GM23338 (cell line): Measurements from ENCODE around the gene FGF22. TPM values are rescaled to one million over a fixed set of nuclear protein-coding genes. Genes with fewer than 3 reads are reported as not detected.

ENCODE experiments used
- ATAC-seq: fragments of 200-7000 bp; cut with Tn5 transposase; 3 replicates; pipeline ENCODE4 v1.9.1; 2020
- DNase-seq: peaks from one replicate; pipeline ENCODE4 v3.0.0-alpha.2; 2015; ENCODE audit warnings: low spot score
- H2AFZ ChIP-seq: fragments of 200-600 bp; sonication (generic); 2 replicates; pipeline ENCODE4 v1.8.0; 2016; ENCODE audit warnings: antibody characterized with exemption, mild to moderate bottlenecking, moderate library complexity
- H3F3A ChIP-seq: fragments of 200-600 bp; sonication (generic); replicated peaks from 2 replicates; pipeline ENCODE4 v1.8.0; 2017; ENCODE audit warnings: antibody characterized with exemption, mixed run types, low read depth
- H3K27ac ChIP-seq: fragments of 200-600 bp; sonication (generic); 2 replicates; pipeline ENCODE4 v1.6.1; 2016; ENCODE audit warnings: low read depth
- H3K27me3 ChIP-seq: fragments of 200-600 bp; sonication (generic); 2 replicates; pipeline ENCODE4 v1.8.0; 2016; ENCODE audit warnings: mild to moderate bottlenecking, mixed run types, moderate library complexity; ENCODE audit not compliant: insufficient read depth
- H3K36me3 ChIP-seq: fragments of 200-600 bp; sonication (generic); 2 replicates; pipeline ENCODE4 v1.8.0; 2016; ENCODE audit warnings: mild to moderate bottlenecking; ENCODE audit not compliant: insufficient read depth
- H3K4me1 ChIP-seq: fragments of 200-600 bp; sonication (generic); 2 replicates; pipeline ENCODE4 v1.8.0; 2016; ENCODE audit warnings: mild to moderate bottlenecking, moderate library complexity; ENCODE audit not compliant: insufficient read depth
- H3K4me2 ChIP-seq: fragments of 200-600 bp; sonication (generic); 2 replicates; pipeline ENCODE4 v1.7.1; 2017; ENCODE audit warnings: mixed run types
- H3K4me3 ChIP-seq: fragments of 200-600 bp; sonication (generic); 2 replicates; pipeline ENCODE4 v1.6.1; 2016; ENCODE audit warnings: mixed run types
- H3K79me2 ChIP-seq: fragments of 200-600 bp; sonication (generic); replicated peaks from 2 replicates; pipeline ENCODE4 v1.8.0; 2017; ENCODE audit warnings: mild to moderate bottlenecking; ENCODE audit not compliant: insufficient read depth
- H3K9me2 ChIP-seq: fragments of 200-600 bp; sonication (generic); 2 replicates; pipeline ENCODE4 v1.8.0; 2017; ENCODE audit not compliant: insufficient read depth
- H4K20me1 ChIP-seq: fragments of 200-600 bp; sonication (generic); replicated peaks from 2 replicates; pipeline ENCODE4 v1.8.0; 2017; ENCODE audit warnings: mild to moderate bottlenecking; ENCODE audit not compliant: insufficient read depth
- H3K27ac Mint-ChIP-seq: 2 replicates; pipeline ENCODE4 v1.8.0; 2020; ENCODE audit warnings: inconsistent platforms, mild to moderate bottlenecking, moderate library complexity, mixed read lengths
- H3K27me3 Mint-ChIP-seq: 3 replicates; pipeline ENCODE4 v1.8.0; 2022; ENCODE audit warnings: low read depth, mild to moderate bottlenecking, moderate library complexity, mixed read lengths, inconsistent platforms; ENCODE audit not compliant: insufficient read depth, poor library complexity
- H3K36me3 Mint-ChIP-seq: 3 replicates; pipeline ENCODE4 v1.8.0; 2021; ENCODE audit warnings: low read depth, mild to moderate bottlenecking, inconsistent platforms, moderate library complexity, mixed read lengths
- H3K4me1 Mint-ChIP-seq: 3 replicates; pipeline ENCODE4 v1.8.0; 2020; ENCODE audit warnings: mild to moderate bottlenecking, inconsistent platforms, mixed read lengths
- H3K4me3 Mint-ChIP-seq: 3 replicates; pipeline ENCODE4 v1.8.0; 2021; ENCODE audit warnings: moderate library complexity, mild to moderate bottlenecking, inconsistent platforms, mixed read lengths
- H3K9me3 Mint-ChIP-seq: 3 replicates; pipeline ENCODE4 v1.8.0; 2020; ENCODE audit warnings: moderate library complexity, mild to moderate bottlenecking, inconsistent platforms, mixed read lengths
- CREB1 ChIP-seq: fragments of 250-450 bp; sonication (Bioruptor Pico); IDR thresholded peaks from 2 replicates; pipeline ENCODE4 v1.5.0; 2020; ENCODE audit warnings: low read depth, mild to moderate bottlenecking, moderate library complexity
- ETS1 ChIP-seq: IDR thresholded peaks from 2 replicates; pipeline ENCODE4 v1.6.1; 2016; ENCODE audit warnings: antibody characterized with exemption
- EZH2 ChIP-seq: fragments of 200-600 bp; sonication (generic); IDR thresholded peaks from one replicate; pipeline ENCODE4 v1.8.0; 2017; ENCODE audit warnings: antibody characterized with exemption, mild to moderate bottlenecking, low read depth; ENCODE audit not compliant: unreplicated experiment
- EZH2phosphoT487 ChIP-seq: fragments of 200-600 bp; sonication (generic); IDR thresholded peaks from one replicate; pipeline ENCODE4 v1.8.1; 2018; ENCODE audit warnings: antibody characterized with exemption; ENCODE audit not compliant: unreplicated experiment
- JUNB ChIP-seq: IDR thresholded peaks from one replicate; pipeline ENCODE4 v1.6.1; 2016; ENCODE audit warnings: antibody characterized with exemption; ENCODE audit not compliant: unreplicated experiment
- NANOG ChIP-seq: IDR thresholded peaks from 2 replicates; pipeline ENCODE4 v1.6.1; 2016; ENCODE audit warnings: antibody characterized with exemption, borderline replicate concordance
- POLR2AphosphoS5 ChIP-seq: IDR thresholded peaks from 2 replicates; pipeline ENCODE4 v1.6.1; 2016; ENCODE audit warnings: antibody characterized with exemption, low read depth
- STAT1 ChIP-seq: IDR thresholded peaks from one replicate; pipeline ENCODE4 v1.6.1; 2016; ENCODE audit warnings: antibody characterized with exemption; ENCODE audit not compliant: unreplicated experiment
- ZNF114 ChIP-seq: fragments of 250-450 bp; sonication (Bioruptor Pico); IDR thresholded peaks from 2 replicates; pipeline ENCODE4 v1.5.0; 2020; ENCODE audit warnings: mild to moderate bottlenecking, moderate library complexity
- ZNF331 ChIP-seq: fragments of 250-450 bp; sonication (Bioruptor Pico); IDR thresholded peaks from 2 replicates; pipeline ENCODE4 v1.5.0; 2020; ENCODE audit warnings: low read depth, mild to moderate bottlenecking, moderate library complexity
- ZNF462 ChIP-seq: fragments of 250-450 bp; sonication (Bioruptor Pico); IDR thresholded peaks from 2 replicates; pipeline ENCODE4 v1.5.0; 2020; ENCODE audit warnings: mild to moderate bottlenecking, moderate library complexity
- polyA plus RNA-seq: library from polyadenylated mRNA; unstranded; fragments of >200 nt; fragmentation: Nextera tagmentation; extraction: Ambion mirVana; gene quantifications from 2 replicates; pipeline ENCODE4 v1.2.1, GENCODE V29; 2016
- total RNA-seq: library from RNA; depleted of rRNA; stranded (reverse); fragments of >200 nt; shearing (Covaris generic); gene quantifications from 2 replicates; pipeline ENCODE4 v1.2.3, GENCODE V29; 2014
- TF ChIP-seq, protein P1 (sequence below): IDR thresholded peaks from one replicate; pipeline ENCODE4 v1.6.1; 2018; ENCODE audit warnings: antibody characterized with exemption; ENCODE audit not compliant: unreplicated experiment
- TF ChIP-seq, protein P2 (sequence below), 2 experiments: fragments of 200-600 bp in 1 of 2; sonication (generic) in 1 of 2; conservative IDR thresholded peaks; 2 replicates each; pipeline versions ENCODE4 v1.5.1 to v1.6.1; 2016 to 2017; ENCODE audit warnings: antibody characterized with exemption in 2 of 2, low read depth in 2 of 2, mild to moderate bottlenecking in 2 of 2, moderate library complexity in 1 of 2

FGF22 gene
- total and polyA plus RNA-seq, 2 experiments from 2014 or later: 1.0 to 2.8 TPM

DNA sequence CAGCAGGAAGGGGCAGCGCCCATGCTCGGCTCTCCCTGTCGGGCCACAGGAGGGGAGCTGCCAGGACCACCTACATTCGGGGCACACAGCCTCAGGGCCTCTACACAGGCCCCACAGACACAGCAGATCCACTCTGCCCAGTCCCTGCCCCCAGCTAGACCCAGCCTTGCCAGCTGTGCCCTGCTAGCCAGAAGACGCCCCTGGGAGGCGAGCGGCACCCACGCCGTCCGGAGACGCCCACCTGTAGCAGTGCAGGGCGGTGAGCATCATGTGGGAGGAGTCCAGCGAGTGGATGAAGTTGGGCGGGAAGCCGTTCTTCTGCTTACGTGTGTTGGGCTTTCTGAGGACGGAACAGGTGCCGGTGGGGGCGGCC, 21.4 kb upstream of the FGF22 start:
- H3K4me2 ChIP-seq: no peak overlapping the region
- no peak for TF ChIP-seq POLR2AphosphoS5
- no peak for TF ChIP-seq EZH2phosphoT487
- no peak for TF ChIP-seq ZNF114 (CRISPR knock-in tag)
- TF ChIP-seq NANOG: no peak
- TF ChIP-seq EZH2: no peak
- TF ChIP-seq STAT1: no peak
- TF ChIP-seq, protein P1, sequence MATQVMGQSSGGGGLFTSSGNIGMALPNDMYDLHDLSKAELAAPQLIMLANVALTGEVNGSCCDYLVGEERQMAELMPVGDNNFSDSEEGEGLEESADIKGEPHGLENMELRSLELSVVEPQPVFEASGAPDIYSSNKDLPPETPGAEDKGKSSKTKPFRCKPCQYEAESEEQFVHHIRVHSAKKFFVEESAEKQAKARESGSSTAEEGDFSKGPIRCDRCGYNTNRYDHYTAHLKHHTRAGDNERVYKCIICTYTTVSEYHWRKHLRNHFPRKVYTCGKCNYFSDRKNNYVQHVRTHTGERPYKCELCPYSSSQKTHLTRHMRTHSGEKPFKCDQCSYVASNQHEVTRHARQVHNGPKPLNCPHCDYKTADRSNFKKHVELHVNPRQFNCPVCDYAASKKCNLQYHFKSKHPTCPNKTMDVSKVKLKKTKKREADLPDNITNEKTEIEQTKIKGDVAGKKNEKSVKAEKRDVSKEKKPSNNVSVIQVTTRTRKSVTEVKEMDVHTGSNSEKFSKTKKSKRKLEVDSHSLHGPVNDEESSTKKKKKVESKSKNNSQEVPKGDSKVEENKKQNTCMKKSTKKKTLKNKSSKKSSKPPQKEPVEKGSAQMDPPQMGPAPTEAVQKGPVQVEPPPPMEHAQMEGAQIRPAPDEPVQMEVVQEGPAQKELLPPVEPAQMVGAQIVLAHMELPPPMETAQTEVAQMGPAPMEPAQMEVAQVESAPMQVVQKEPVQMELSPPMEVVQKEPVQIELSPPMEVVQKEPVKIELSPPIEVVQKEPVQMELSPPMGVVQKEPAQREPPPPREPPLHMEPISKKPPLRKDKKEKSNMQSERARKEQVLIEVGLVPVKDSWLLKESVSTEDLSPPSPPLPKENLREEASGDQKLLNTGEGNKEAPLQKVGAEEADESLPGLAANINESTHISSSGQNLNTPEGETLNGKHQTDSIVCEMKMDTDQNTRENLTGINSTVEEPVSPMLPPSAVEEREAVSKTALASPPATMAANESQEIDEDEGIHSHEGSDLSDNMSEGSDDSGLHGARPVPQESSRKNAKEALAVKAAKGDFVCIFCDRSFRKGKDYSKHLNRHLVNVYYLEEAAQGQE: no peak
- TF ChIP-seq ETS1: no peak
- no peak for TF ChIP-seq ZNF331 (CRISPR knock-in tag)
- no peak for TF ChIP-seq CREB1
- TF ChIP-seq JUNB: no peak
- TF ChIP-seq, protein P2, sequence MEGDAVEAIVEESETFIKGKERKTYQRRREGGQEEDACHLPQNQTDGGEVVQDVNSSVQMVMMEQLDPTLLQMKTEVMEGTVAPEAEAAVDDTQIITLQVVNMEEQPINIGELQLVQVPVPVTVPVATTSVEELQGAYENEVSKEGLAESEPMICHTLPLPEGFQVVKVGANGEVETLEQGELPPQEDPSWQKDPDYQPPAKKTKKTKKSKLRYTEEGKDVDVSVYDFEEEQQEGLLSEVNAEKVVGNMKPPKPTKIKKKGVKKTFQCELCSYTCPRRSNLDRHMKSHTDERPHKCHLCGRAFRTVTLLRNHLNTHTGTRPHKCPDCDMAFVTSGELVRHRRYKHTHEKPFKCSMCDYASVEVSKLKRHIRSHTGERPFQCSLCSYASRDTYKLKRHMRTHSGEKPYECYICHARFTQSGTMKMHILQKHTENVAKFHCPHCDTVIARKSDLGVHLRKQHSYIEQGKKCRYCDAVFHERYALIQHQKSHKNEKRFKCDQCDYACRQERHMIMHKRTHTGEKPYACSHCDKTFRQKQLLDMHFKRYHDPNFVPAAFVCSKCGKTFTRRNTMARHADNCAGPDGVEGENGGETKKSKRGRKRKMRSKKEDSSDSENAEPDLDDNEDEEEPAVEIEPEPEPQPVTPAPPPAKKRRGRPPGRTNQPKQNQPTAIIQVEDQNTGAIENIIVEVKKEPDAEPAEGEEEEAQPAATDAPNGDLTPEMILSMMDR (conservative IDR thresholded peaks at IDR 0.05; ENCODE audit: low read depth in 2 of 2): no peak
- TF ChIP-seq ZNF462 (CRISPR knock-in tag): no peak
- no peak for DNase-seq
- H3K27ac Mint-ChIP-seq: no peak overlapping the region
- no peaks in the 10 kb centered on the region for H3K9me2 ChIP-seq
- peaks cover 15% of the 10 kb centered on the region for H3K27me3 Mint-ChIP-seq
- H3K79me2 ChIP-seq: no peaks in the 10 kb centered on the region
- H3K36me3 Mint-ChIP-seq: peaks cover 36% of the 10 kb centered on the region
- H3K4me1 Mint-ChIP-seq: peaks cover 3% of the 10 kb centered on the region; the same call in 2 of the 3 replicates
- H3K36me3 ChIP-seq: no peaks in the 10 kb centered on the region
- peaks cover 4% of the 10 kb centered on the region; the same call in 1 of the 2 replicates for H4K20me1 ChIP-seq
- H2AFZ ChIP-seq: no peak overlapping the region
- no peaks in the 10 kb centered on the region for H3K4me1 ChIP-seq
- no peaks in the 10 kb centered on the region for H3K27me3 ChIP-seq
- no peaks in the 10 kb centered on the region for H3F3A ChIP-seq
- no peaks in the 10 kb centered on the region for H3K9me3 Mint-ChIP-seq
- no peak overlapping the region for H3K27ac ChIP-seq
- no peak overlapping the region for H3K4me3 Mint-ChIP-seq
- no peak for ATAC-seq
- no peak overlapping the region for H3K4me3 ChIP-seq
